ENCODE measurements around the gene TBC1D19.

The TBC1D19 gene

GRCh38 chr4:26732356-26732755, 148.5 kb downstream of the TBC1D19 start:
- no peak for DNase-seq (ENCODE audit: low spot score)

DNA sequence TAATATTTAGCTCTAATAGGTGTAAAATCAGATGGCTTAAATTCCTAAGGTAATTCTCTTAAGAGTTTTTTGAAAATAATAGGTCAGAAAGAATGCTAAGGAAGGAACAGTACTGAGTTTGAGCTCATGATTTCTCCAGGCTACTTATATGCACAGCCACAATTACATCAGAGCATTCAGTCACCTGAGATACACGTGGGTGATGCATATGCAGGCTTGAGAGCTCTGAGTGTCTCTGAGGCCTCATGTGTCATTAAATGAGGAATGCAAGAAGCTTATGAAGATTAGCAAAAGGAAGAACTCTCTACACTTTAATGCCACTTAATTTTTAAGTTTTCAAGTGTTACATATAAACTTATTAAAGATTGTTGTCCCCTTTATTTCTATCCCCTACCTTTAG, 152.7 kb downstream of the TBC1D19 start:
- DNase-seq (ENCODE audit: low spot score): no peak

DNA sequence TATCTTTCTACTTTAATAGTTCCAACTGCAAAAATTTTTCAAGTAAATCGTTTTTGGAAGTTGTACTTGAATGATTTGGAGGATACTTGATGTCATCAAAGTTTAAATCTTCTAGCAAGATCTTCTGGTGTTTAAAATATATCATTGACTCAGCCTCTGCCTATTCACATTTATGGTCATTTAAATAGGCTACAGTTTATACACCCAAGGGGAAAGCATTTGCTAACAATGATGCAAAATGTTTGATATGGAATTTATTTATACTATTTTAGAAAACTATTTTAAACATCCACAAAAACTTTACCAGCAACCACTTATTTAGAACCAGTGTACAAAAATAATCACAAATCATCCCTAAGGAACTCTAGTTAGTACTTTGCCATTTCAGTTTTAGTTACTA, 153.5 kb downstream of the TBC1D19 start:
- DNase-seq (ENCODE audit: low spot score): no peak

GRCh38 chr4:26741491-26741871, 157.6 kb downstream of the TBC1D19 start:
- no peak for DNase-seq (ENCODE audit: low spot score)

DNA sequence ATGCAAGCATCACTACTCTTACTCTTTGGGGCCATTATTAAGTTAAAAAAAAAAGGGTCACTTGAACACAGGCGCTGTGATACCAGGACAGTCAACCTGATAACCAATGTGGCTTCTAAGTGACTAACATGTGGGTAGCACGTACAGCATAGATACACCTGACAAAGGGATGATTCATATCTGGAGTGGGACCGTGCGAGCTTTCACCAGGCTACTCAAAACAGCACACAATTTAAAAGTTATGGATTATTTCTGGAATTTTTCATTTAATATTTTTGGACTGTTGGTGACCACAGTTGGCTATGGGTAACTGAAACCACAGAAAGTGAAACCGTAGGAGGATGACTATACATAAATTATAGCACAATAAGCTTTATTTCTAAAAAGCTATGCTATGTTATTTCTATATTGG, 162.9 kb downstream of the TBC1D19 start:
- no peak for DNase-seq (ENCODE audit: low spot score)

DNA sequence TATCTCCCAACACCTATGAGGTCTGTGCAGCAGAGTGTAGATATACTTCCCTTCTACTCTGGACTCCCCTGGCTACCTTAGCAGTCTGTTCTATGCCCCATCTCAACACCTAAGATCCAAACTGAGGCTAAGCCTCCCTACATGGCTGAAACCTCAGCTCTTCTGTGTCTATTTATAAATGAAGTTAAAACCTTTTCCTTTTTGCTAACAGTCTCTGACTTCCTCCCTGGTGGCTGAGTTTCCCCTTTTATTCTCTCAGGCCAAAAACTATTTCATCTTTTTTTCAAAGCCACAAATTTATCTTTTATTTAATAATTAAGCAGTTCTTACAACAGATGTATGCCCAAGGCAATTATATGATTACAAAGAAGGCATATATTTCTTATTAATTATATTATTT, 164.9 kb downstream of the TBC1D19 start:
- no peak for DNase-seq (ENCODE audit: low spot score)

DNA sequence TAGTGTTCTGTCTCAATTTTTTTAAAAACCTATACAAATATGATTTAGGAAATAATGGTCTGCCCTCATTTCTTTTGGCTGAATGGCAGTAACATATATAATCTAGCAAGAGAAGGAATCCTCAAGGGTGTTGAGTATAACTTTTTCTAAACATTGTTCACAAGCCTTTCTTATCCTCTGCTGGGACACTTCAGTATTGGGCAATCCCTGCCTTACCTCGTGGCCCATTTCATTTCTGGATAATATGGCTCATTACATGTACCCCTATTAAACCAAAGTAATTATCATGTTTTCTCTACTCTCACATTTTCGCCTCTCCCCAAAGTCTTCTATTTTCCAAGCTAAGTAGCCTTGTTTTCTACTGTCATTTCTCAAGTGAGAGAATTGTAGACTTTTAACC, 166.0 kb downstream of the TBC1D19 start:
- no peak for DNase-seq (ENCODE audit: low spot score)

GRCh38 chr4:26751004-26751403, 167.1 kb downstream of the TBC1D19 start:
- no peak for DNase-seq (ENCODE audit: low spot score)

- DNase-seq (ENCODE audit: low spot score): no peak
Observed at GRCh38 chr4:26751838-26752237, 168.0 kb downstream of the TBC1D19 start.

GRCh38 chr4:26753187-26753586, 169.3 kb downstream of the TBC1D19 start:
- DNase-seq (ENCODE audit: low spot score): no peak

GRCh38 chr4:26753617-26754016, 169.7 kb downstream of the TBC1D19 start:
- DNase-seq (ENCODE audit: low spot score): peak; percentile 78

DNA sequence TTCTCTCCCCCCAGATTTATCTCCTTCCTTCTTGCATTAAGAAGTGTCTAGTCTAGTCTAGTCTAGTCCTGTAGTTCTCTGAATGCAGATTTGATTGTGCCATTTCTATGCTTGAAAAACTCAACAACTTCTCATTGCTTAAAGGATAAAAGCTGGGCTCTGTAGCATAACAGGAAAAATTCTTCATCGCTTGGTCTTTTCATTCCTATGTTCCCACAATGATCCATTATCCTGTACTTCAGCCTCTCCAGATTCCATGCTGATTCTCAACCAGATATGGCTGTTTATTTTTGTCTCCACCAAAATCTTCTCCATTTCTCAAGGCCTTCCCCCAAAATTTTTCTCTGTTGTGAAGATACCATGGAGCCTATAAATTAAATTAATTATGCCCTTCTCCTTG, 173.9 kb downstream of the TBC1D19 start:
- DNase-seq (ENCODE audit: low spot score): no peak

DNA sequence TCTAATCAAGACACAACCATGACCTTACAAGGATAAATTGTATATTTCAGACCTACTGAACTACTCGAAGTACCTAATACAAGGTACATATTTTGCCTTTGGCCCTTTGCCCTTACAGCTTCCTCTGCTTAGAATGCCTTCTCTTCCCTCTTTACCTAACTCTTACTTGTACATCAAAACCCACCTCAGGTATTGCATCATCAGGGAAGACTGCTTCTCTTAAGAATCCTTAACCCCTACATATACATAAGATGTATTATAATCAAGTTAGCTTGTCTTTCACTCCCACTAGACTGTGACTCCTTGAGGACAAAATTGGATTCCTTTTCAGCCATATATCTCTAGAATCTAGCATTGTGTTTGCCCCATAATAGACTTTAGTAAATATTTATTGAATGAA, 175.0 kb downstream of the TBC1D19 start:
- DNase-seq (ENCODE audit: low spot score): no peak

DNA sequence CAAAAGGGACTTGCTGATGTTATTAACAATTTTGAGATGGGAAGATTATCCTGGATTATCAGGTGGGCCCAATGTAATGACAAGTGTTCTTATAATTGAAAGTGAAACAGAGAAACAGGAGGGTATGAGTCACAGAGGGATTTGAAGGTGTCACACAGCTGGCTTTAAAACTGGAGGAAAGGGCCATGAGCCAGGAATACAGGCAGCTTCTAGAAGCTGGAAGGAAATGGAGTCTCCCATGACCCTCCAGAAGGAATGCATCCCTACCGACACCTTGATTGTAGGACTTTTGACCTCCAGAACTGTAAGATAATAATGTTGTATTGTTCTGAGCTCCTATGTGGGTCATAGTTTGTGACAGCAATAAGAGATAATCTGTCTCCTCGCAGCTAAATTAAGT, 178.8 kb downstream of the TBC1D19 start:
- no peak for DNase-seq (ENCODE audit: low spot score)

DNA sequence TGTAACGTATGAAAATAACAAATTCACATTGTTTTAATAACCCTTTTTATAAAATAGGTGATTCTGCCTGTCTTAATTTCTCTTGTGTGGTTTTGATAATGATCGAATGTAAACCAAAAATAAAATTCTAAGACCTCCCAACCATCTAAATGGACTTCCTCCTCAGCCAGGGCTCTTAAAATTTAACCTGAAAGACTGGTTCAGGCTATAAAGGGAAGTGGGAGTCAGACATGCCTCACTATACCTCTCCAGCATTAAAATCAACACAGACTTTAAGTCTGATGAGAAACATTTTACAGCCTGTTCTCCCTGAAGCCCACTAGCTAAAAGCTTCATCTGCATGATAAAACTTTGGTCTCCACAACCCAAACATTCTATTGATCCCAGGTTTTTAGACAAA, 179.2 kb downstream of the TBC1D19 start:
- no peak for DNase-seq (ENCODE audit: low spot score)

GRCh38 chr4:26763648-26764047, 179.8 kb downstream of the TBC1D19 start:
- DNase-seq (ENCODE audit: low spot score): no peak

- no peak for DNase-seq (ENCODE audit: low spot score)
Observed at GRCh38 chr4:26764231-26764630, 180.3 kb downstream of the TBC1D19 start.

DNA sequence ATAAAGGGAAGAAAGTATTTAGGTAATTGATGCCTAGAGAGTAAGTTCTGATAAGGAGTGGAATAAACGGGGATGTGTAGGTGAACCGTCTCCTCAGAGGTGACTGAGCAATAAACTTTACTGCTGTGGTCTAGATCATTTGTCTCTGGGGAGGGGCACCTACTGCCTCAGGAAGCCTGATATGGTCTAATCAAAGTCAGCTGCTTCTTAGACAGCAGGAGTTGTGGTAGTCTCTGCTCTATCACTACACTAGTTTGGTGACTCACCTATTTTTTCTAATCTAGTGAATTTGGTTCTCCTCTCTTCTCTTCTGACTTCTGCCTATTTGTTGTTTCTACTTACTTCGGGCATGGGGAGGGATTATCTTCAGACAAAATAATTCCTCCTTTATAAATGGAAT, 181.6 kb downstream of the TBC1D19 start:
- DNase-seq (ENCODE audit: low spot score): no peak

GRCh38 chr4:26766141-26766540, 182.3 kb downstream of the TBC1D19 start:
- no peak for DNase-seq (ENCODE audit: low spot score)

DNA sequence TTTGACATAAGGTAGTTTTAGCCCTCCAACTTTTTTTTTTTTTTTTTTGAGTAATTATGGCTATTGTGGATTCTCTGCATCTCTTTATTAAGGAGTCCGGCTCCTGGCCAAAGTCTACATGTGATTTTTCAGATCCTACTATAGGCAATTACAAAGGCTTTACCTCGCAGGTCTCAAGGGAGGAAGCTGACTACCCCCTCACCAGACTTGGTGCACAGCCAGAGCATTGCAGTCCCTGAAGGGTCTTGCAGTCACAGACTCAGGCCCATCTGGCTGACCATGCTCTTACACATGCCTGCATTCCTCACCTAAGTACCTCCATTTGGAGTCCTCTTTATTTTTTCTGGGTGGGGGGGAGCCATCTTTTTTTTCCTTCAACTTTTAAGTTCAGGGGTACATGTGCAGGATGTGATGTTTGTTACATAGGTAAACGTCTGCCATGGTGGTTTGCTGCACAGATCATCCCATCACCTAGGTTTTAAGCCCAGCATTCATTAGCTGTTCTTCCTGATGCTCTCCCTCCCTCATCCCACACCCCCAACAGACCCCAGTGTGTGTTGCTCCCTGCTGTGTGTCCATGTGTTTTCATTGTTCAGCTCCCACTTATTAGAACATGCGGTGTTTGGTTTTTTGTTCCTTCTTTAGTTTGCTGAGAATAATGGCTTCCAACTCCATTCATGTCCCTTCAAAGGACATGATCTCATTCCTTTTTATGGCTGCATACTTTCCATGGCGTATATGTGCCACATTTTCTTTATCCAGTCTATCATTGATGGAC, 188.4 kb downstream of the TBC1D19 start:
- DNase-seq (ENCODE audit: low spot score): no peak

DNA sequence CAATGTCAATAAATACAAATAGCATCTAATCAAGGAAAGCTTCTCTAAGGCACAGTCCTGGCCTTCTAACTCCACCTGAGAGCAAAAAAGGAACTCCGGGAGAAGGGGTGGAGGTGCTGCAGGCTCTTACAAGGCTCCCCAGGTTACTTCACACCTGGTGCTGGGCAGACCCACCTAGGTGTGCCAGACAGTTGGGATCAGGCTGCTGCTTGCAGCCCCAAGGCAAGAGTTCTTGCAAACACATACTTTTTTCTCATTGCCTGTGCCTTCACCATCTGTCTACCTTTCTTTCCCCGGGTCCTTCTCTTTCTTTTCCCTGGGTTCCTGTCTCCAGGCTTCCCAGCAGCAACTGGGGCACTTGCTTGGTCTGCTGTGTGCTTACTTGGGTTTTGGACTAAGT, 195.3 kb downstream of the TBC1D19 start:
- no peak for DNase-seq (ENCODE audit: low spot score)

DNA sequence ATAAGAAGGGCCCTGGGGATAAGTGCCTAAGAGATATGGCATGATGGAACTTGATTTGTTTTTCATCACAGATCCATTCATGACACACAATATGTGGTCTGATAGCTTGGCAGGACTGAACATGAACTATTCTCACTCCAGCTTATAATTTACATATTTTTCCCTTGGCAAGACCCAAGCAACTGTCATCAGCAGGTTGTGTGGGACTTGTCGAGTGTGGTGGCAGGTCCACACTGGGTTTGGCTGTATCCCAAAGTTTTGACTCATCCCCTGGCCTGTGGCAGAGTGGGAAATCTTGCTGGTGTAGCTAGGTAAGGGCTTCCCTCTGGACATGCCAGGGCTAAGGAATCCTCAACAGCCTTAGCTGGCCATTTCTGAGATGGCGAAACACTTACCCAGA, 195.8 kb downstream of the TBC1D19 start:
- no peak for DNase-seq (ENCODE audit: low spot score)

- DNase-seq (ENCODE audit: low spot score): no peak
Observed at GRCh38 chr4:26780539-26780938, 196.7 kb downstream of the TBC1D19 start.

DNA sequence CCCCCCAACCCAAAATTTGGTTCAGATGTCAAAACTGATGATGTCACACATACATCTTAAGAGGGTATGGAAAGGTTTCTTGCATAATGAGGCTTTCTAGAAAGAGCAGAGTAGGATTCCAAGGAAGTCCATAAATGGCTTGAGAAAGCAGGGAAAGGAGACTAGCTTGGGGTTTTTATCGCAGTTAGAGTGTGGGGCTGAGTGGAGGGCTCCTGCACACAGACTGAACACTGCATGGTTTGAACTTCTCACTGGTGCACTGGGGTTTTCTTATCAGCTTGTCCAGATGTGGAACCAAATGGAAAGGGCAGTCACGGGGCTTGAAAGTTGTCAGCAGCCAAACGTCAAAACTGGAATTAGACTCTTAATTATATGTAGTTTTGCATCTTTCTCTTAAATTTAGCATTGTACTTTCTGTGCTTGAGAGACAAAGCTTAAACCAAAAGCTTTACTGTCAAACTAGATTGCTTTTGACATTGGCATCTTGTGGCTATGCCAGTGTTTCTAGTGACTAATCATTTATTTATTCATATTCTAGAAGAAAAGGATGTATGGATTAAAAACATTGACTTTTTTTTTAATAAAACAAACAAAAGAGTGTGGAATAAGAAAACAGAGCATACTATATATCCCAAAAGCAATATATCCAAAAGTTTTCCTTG, 198.4 kb downstream of the TBC1D19 start:
- DNase-seq (ENCODE audit: low spot score): no peak

Measured in left forelimb (tissue), 1 donor.